ENCODE data around the gene PSMB7.

PSMB7 gene

GRCh38 chr9:124377551-124378406 lies 37.5 kb downstream of the PSMB7 start:
- no peak for DNase-seq

- no peak for DNase-seq
These were observed 38.9 kb downstream of the PSMB7 start for GRCh38 chr9:124376329-124376728.

DNA sequence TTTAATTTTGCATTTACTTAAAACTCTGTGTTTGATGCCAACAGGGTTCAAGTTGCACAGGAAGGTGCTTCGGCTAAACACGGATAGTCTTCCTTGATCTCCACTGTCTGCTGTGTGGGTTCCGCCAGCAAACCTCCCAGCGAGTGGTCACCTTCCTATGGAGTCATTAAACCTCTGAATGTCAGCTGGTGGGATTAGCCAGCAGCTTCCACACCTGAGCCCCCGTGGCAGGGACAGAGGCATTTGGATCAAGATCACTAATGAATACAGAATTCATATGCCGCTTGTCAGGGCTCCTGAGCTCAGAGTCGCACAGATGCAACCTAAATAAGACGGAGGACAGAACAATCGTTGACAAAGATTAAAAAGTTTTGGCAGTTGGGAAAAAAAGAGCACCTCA lies 39.5 kb downstream of the PSMB7 start:
- DNase-seq = no peak

- DNase-seq = no peak
These were observed 41.4 kb downstream of the PSMB7 start for GRCh38 chr9:124373851-124374250.

GRCh38 chr9:124373386-124373785 lies 41.9 kb downstream of the PSMB7 start:
- no peak for DNase-seq

DNA sequence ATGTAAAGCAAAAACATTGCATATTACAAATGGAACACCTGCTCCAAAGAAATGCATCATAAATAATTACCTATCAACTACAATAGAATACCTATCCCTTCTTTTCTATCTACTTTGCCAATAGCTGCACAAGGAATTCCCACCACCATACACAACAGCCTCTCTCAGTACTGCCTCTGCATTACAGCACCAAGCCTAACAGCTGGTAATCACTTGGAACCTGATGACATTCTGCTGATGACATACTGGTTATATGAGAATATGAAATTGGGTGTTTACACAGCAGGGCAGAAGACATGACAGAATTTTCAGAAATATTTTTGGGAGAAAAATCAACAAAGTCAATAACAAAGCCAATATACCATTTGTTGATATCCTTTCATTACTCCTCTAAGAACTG lies 43.2 kb downstream of the PSMB7 start:
- no peak for DNase-seq

DNA sequence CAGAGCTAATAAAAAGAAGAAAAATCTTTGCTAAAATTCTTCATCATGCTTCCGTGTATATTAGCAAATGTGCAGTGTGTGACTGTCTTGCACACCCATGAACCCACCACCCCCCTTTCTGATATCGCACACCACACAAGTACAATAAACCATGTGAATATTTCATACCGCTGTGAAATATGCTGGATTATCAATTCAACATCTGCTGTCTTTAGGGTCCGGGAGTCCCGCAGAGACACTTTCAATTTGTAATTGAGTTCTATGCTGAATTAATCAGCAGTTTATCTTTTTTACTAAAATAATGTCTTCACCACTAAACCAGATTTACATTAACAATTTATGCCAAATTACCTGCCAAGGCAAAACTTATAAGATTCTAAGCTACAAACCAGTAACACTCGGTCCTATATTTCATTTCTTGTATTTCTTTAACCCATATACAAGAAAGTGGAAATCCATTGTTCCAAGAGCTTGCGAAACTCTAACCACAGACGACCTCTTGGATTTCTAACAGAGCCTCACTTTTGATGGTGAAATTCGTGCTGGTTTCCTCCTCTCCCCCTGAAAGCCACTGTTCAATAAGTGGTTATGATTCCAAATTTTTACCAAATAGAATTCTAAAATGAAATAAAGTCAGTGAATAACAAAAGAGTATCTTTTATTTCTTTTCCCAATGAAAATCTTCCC lies 44.2 kb downstream of the PSMB7 start:
- no peak for DNase-seq

GRCh38 chr9:124369231-124369797 lies 45.9 kb downstream of the PSMB7 start:
- DNase-seq = no peak

DNA sequence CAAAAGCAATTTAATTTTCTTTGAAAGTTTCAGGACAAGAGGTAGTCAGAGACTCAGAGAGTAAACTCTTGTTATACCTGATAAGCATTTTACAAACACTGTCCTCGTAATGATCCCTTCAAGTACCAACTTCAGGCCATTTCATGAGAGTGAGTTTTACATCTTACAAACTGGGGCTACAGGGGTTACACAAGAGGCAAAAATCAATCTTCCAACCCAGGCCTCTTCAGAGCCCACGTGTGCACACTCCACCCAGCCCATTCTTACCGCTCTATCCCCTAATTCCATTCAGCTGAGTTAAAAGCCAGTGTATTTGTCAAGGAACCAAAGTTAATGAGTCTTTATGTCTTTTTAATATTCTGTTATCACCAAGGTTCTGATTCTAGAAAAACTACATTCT lies 46.5 kb downstream of the PSMB7 start:
- DNase-seq = no peak

DNA sequence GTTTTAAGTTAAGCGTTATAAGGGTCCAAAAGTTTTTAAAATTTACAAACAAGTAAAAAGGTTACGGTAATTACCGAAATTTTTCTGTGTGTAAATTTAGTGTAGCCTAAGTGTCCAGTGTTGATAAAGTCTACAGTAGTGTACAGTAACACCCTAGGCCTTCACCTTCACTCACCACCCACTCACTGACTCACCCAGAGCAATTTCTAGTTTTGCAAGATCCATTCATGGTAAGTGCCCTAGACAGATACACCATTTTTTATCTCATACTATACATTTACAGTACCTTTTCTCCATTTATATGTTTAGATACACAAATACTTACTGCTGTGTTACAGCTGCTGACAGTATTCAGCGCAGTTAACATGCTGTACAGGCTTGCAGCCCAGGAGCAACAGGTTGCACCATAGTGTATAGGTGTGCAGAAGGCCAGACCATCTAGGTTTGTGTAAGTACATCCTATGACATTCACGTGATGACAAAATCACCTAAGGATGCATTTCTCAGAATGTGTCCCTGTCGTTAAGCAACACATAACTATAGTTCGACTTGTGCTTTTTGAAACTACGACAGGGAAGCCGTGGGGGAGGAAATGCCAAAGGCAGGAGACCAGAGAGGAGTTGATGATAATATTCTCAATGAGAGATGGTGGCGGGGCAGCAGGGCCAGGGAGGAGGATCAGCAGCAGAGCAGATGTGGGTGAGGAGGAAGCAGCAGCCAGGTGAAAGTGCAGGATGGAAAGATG lies 48.6 kb downstream of the PSMB7 start:
- DNase-seq = no peak

GRCh38 chr9:124365036-124365435 lies 50.2 kb downstream of the PSMB7 start:
- DNase-seq = no peak

DNA sequence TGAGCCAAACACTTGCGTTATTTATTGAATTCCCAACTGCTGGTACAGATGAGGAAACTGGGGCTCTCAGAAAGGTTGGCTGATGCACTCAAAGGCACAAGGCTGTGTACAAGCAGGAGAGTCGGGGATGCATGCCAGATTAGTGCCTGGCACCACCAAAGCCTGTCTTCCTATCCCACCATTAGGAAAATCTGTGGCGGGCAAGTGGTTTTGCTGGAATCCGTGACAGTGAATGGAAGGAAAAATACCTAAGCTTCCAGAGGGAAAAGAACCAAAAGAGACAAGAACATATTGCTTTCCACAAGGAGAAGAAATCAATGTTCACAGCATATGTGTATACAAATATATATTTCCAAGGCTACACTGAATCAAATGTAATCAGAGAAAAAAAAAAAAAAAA lies 51.1 kb downstream of the PSMB7 start:
- no peak for DNase-seq

- no peak for DNase-seq
These were observed 51.7 kb downstream of the PSMB7 start for GRCh38 chr9:124363326-124364096.

- DNase-seq = no peak
These were observed 54.1 kb downstream of the PSMB7 start for GRCh38 chr9:124361128-124361527.

DNA sequence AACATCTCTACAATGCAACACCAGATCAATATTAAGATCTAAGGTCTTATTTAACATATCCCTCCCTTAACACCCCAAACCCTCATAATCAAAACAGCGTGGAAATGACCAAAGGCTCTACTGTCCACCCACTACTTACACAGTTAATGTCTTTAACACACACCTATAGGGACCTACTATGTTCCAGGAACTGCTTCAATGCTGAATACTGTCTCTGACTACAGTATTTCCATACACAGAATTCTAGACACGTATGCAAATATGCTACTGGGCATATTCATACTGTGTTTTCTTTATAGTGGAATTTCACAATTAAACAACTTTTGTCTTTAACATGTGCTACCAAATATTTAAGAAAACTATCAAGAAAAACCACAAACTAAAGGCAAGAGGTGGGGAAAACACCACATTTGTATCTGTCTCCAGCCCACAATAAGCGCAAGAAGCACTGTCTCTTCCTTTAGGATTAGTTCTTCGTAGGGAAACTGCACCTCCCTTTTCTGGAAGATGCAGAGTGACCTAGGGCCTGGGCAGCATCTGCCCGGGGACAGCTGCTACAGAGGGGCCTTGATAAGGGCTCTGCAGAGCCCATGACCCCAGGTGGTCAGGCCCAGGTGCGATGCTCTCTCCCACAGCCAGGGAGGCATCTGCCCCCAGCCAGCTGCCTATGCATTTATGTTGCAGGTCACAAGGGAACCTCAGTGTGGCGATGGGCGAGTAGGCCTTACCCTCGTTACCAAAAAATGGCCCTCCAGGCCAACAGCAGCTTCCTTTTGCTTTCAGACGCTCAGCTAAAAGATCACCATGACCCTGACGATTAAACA lies 55.2 kb downstream of the PSMB7 start:
- DNase-seq = no peak

- no peak for DNase-seq
These were observed 55.8 kb downstream of the PSMB7 start for GRCh38 chr9:124359426-124359825.

- no peak for DNase-seq
These were observed 56.6 kb downstream of the PSMB7 start for GRCh38 chr9:124358631-124359030.

- DNase-seq = no peak
These were observed 57.4 kb downstream of the PSMB7 start for GRCh38 chr9:124357721-124358361.

GRCh38 chr9:124356745-124357390 lies 58.4 kb downstream of the PSMB7 start:
- DNase-seq = no peak

DNA sequence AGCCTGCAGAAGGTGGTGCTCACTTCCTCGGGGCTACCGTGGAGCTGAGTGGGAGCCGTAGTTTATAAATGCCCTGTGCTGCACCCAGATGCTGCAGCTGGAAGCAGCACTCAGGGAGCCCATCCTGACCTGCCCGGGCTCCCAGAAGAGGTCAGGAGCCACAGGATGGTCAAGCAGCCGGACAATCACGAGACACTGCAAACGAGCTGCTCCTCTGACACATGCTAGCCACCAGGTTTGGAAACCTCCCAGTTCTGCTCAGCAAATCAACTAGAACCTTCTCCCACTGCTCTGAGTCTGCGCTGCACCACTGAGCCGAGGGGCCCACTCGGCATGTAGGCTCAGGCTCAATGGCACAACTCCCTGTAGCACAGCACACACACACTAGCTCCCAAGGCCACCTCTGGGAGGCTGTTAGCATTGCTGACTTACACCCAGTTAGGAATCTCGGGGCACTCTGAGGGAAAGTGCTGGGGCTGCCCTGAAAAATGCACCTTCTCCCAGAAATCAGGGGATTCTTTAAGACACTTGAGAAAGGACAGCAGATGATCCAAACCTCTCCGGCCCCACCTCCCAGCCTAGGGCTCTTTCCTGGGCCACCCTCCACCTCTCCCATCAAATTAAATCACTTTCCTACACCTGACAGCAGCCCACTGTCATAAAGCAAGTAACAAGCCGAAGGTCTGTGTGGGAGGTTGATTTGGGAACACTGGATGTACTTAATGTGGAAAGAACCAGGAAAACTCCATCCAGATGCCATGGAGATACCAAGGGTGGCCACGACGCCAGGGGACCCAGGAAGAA lies 59.1 kb downstream of the PSMB7 start:
- DNase-seq = no peak
